HepG2 (cell line): Measurements from ENCODE around the gene ISG20. TPM values are rescaled to one million over a fixed set of nuclear protein-coding genes. Genes with fewer than 3 reads are reported as not detected.

Experiments
- ATAC-seq: fragments of 200-7000 bp; cut with Tn5 transposase; 3 replicates; pipeline ENCODE4 v1.9.1; 2020; ENCODE audit warnings: mild to moderate bottlenecking, moderate library complexity
- BruUV-seq: library from RNA; stranded (reverse); fragments of 400-500 nt; replicated peaks from 2 replicates; lab custom pipeline; 2021; lab: Mats Ljungman, UMichigan
- CTCF ChIA-PET: fragments of 300-600 bp; formaldehyde crosslinking; extraction: SDS; loops from one replicate; lab custom pipeline; 2021; ENCODE audit warnings: low total read pairs, inconsistent platforms, low intra/inter-chr PET ratio; lab: Yijun Ruan, JAX
- POLR2A ChIA-PET: fragments of 350-600 bp; sonication (Branson Sonifier 250); formaldehyde crosslinking; loops from one replicate; lab custom pipeline; 2020; ENCODE audit warnings: antibody characterized with exemption, inconsistent platforms; lab: Yijun Ruan, JAX
- DNase-seq: peaks from one replicate; pipeline ENCODE4 v3.0.0-alpha.2; 2015; ENCODE audit warnings: low spot score
- FAIRE-seq: peaks from 3 replicates; lab custom pipeline; 2011; peaks lifted over from hg19 to GRCh38; lab: Jason Lieb, UNC
- H2AFZ ChIP-seq: one replicate; pipeline ENCODE4 v1.6.1; 2011; ENCODE audit warnings: low read length, inconsistent platforms
- H3K27ac ChIP-seq: fragments of 300-600 bp; 3 replicates; pipeline ENCODE4 v1.8.0; 2011; ENCODE audit warnings: mixed run types, mild to moderate bottlenecking, mixed read lengths, low read length, inconsistent platforms; ENCODE audit not compliant: insufficient read depth; ENCODE audit errors: extremely low read length
- H3K27me3 ChIP-seq, 2 experiments: fragments of 200-600 bp in 1 of 2; 2 replicates in 1 of 2; 3 replicates in 1 of 2; pipeline versions ENCODE4 v1.6.0 to v1.8.0; 2011; ENCODE audit warnings: low read length in 2 of 2, mild to moderate bottlenecking in 2 of 2, moderate library complexity in 2 of 2, inconsistent platforms in 1 of 2; ENCODE audit not compliant: insufficient read depth in 2 of 2, control insufficient read depth in 1 of 2
- H3K36me3 ChIP-seq, 2 experiments: fragments of 200-600 bp in 1 of 2; replicated peaks in 1 of 2; 2 replicates in 1 of 2; 3 replicates in 1 of 2; pipeline versions ENCODE4 v1.5.1 to v1.8.0; 2011; ENCODE audit warnings: low read length in 2 of 2, inconsistent platforms in 1 of 2; ENCODE audit not compliant: insufficient read depth in 2 of 2, control insufficient read depth in 1 of 2
- H3K4me1 ChIP-seq: 2 replicates; pipeline ENCODE4 v1.5.1; 2012; ENCODE audit warnings: low read length, inconsistent platforms; ENCODE audit not compliant: insufficient read depth
- H3K4me2 ChIP-seq: 2 replicates; pipeline ENCODE4 v1.6.0; 2011; ENCODE audit warnings: low read depth, low read length, inconsistent platforms
- H3K4me3 ChIP-seq, 3 experiments: fragments of 200-600 bp in 1 of 3; sonication (generic), shearing (Covaris generic) in 1 of 3; replicated peaks in 1 of 3; 2 replicates each; pipeline ENCODE4 v1.5.1; 2011 to 2016; ENCODE audit warnings: low read length in 3 of 3, inconsistent platforms in 2 of 3, low read depth in 2 of 3, mild to moderate bottlenecking in 2 of 3, control low read depth in 1 of 3, mixed read lengths in 1 of 3; ENCODE audit not compliant: insufficient read depth in 1 of 3
- H3K79me2 ChIP-seq: one replicate; pipeline ENCODE4 v1.6.1; 2011; ENCODE audit warnings: low read length, inconsistent platforms; ENCODE audit not compliant: insufficient read depth
- H3K9ac ChIP-seq: 2 replicates; pipeline ENCODE4 v1.6.0; 2011; ENCODE audit warnings: mild to moderate bottlenecking, low read depth, low read length, inconsistent platforms; ENCODE audit not compliant: insufficient read depth
- H3K9me3 ChIP-seq: 2 replicates; pipeline ENCODE4 v1.5.1; 2012; ENCODE audit warnings: mild to moderate bottlenecking, low read length
- H4K20me1 ChIP-seq: 2 replicates; pipeline ENCODE4 v1.6.0; 2011; ENCODE audit warnings: inconsistent platforms, mild to moderate bottlenecking, low read length, moderate library complexity; ENCODE audit not compliant: insufficient read depth
- MEIS2 ChIP-seq: sonication (generic); formaldehyde crosslinking; IDR thresholded peaks from 2 replicates; pipeline ENCODE4 v1.9.0; 2021; ENCODE audit warnings: mild to moderate bottlenecking, missing genetic modification reagents
- NFE2L2 ChIP-seq: fragments of 150-350 bp; IDR thresholded peaks from 2 replicates; pipeline ENCODE4 v1.6.1; 2014; ENCODE audit warnings: low read length
- NRL ChIP-seq: sonication (generic); formaldehyde crosslinking; IDR thresholded peaks from 2 replicates; pipeline ENCODE4 v1.5.0; 2020; ENCODE audit warnings: missing genetic modification reagents, mild to moderate bottlenecking, moderate library complexity, borderline replicate concordance
- PTBP1 ChIP-seq: fragments of 200-400 bp; formaldehyde crosslinking; IDR thresholded peaks from 2 replicates; pipeline ENCODE4 v1.6.1; 2018; ENCODE audit warnings: low read length, low read depth; ENCODE audit not compliant: poor library complexity, severe bottlenecking
- SKI ChIP-seq: fragments of 450-650 bp; IDR thresholded peaks from one replicate; pipeline ENCODE4 v1.6.1; 2018; ENCODE audit warnings: mild to moderate bottlenecking; ENCODE audit not compliant: partially characterized antibody
- SNRNP70 ChIP-seq: fragments of 200-400 bp; formaldehyde crosslinking; IDR thresholded peaks from 2 replicates; pipeline ENCODE4 v1.6.1; 2017; ENCODE audit warnings: mild to moderate bottlenecking, low read depth, low read length, moderate library complexity
- TRIM24 ChIP-seq: sonication (generic); formaldehyde crosslinking; IDR thresholded peaks from 2 replicates; pipeline ENCODE4 v1.8.0; 2022; ENCODE audit warnings: mild to moderate bottlenecking, missing genetic modification reagents
- U2AF1 ChIP-seq: fragments of 200-400 bp; formaldehyde crosslinking; optimal IDR thresholded peaks from 2 replicates; pipeline ENCODE3; 2017; ENCODE audit warnings: mild to moderate bottlenecking, low read depth, low read length
- ZNF841 ChIP-seq: sonication (generic); formaldehyde crosslinking; IDR thresholded peaks from 2 replicates; pipeline ENCODE4 v1.8.1; 2023; ENCODE audit warnings: missing genetic modification reagents, borderline replicate concordance
- in situ Hi-C: cut with HindIII; loops from 2 replicates; pipeline ENCODE4 v1.10.0; 2017; ENCODE audit warnings: low pct_unique_long_range_greater_than_20kb; ENCODE audit not compliant: extremely low pct_ligation_motif_present
- intact Hi-C: fragments of 100-400 bp; cut with micrococcal nuclease; formaldehyde crosslinking; loops from one replicate; pipeline ENCODE4 v1.10.0; 2022; ENCODE audit not compliant: unreplicated experiment
- polyA plus RNA-seq, 8 experiments: library from polyadenylated mRNA; depleted of rRNA in 3 of 8; stranded (reverse) in 7 of 8; unstranded in 1 of 8; fragments of >200 nt; fragmentation: Illumina TruSeq in 4 of 8; extraction: Trizol in 4 of 8; gene quantifications; 2 replicates each; pipeline versions ENCODE4 v1.2.1 to v1.2.3, GENCODE V29; 2011 to 2016; ENCODE audit warnings: low read depth in 4 of 8, missing spikeins in 1 of 8, mixed read lengths in 1 of 8; ENCODE audit not compliant: insufficient read depth in 1 of 8
- total RNA-seq, 5 experiments: library from RNA; depleted of rRNA; stranded (reverse); fragments of >200 nt; fragmentation: Illumina TruSeq; extraction: Trizol; gene quantifications; 2 replicates each; pipeline ENCODE4 v1.2.3, GENCODE V29; 2016; ENCODE audit warnings: low read depth in 1 of 5
- TF ChIP-seq, protein P1 (sequence below): sonication (generic); IDR thresholded peaks from 2 replicates; pipeline ENCODE4 v1.6.1; 2016; ENCODE audit warnings: low read depth, borderline replicate concordance
- TF ChIP-seq, protein P2 (sequence below): IDR thresholded peaks from 2 replicates; pipeline ENCODE4 v1.6.1; 2016; ENCODE audit warnings: low read depth
- TF ChIP-seq, protein P3 (sequence below): IDR thresholded peaks from 2 replicates; pipeline ENCODE4 v1.6.1; 2016
- TF ChIP-seq, protein P4 (sequence below): sonication (generic); formaldehyde crosslinking; IDR thresholded peaks from 2 replicates; pipeline ENCODE4 v1.4.0; 2020; ENCODE audit warnings: missing genetic modification reagents
- TF ChIP-seq, protein P5 (sequence below): sonication (generic); formaldehyde crosslinking; IDR thresholded peaks from 2 replicates; pipeline ENCODE4 v1.4.0; 2020; ENCODE audit warnings: missing genetic modification reagents

The ISG20 gene
- total and polyA plus RNA-seq, 2 of the 13 experiments (the other 11 are each of a cell fraction or from before 2014, with no cell fraction given) = 6.3 to 31.5 TPM

DNA sequence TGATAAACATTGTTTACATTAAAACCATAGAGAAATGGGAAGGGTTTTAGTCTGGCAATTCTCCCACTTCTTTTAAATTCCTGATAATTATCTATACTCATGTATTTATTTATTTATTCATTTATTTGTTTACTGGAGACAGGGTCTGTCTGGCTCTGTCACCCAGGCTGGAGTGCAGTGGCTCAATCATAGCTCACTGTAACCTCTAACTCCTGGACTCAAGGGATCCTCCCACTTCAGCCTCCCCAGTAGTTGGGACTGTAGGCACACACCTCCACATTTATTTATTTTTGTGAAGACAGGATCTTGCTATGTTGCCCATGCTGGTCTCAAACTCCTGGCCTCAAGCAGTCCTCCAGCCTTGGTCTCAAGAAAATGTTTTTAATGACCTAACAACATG, 20.1 kb upstream of the ISG20 start:
- Histone ChIP-seq H3K9ac (no peak overlapping the region), H3K4me3 (no peak overlapping the region), H3K4me2 (no peak overlapping the region), H4K20me1 (peaks cover 14% of the 10 kb centered on the region), H3K36me3 (peaks cover 0 to 4% of the 10 kb centered on the region in 2 experiments; a peak in 2 of 5 replicates), H3K27ac (no peak overlapping the region), H3K27me3 (no peaks in the 10 kb centered on the region), H3K79me2 (peaks cover 28% of the 10 kb centered on the region), H2AFZ (no peak overlapping the region), H3K9me3 (no peaks in the 10 kb centered on the region), H3K4me1 (peaks cover 44% of the 10 kb centered on the region)
- BruUV-seq = no TSS peak
- POLR2A ChIA-PET = no interaction called here
- CTCF ChIA-PET = no interaction called here
- no peak for FAIRE-seq
- DNase-seq = no peak
- in situ Hi-C loops = loop anchor here (5.0 kb wide), 1 partner anchor 151 kb away; the partner anchor contains the start of genes MRPL46 and MRPS11
- ATAC-seq = no peak
- intact Hi-C loops = no loop called here
- no peak for TF ChIP-seq NFE2L2
- TF ChIP-seq, protein P1, sequence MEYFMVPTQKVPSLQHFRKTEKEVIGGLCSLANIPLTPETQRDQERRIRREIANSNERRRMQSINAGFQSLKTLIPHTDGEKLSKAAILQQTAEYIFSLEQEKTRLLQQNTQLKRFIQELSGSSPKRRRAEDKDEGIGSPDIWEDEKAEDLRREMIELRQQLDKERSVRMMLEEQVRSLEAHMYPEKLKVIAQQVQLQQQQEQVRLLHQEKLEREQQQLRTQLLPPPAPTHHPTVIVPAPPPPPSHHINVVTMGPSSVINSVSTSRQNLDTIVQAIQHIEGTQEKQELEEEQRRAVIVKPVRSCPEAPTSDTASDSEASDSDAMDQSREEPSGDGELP = no peak
- TF ChIP-seq ZNF841 = no peak
- no peak for TF ChIP-seq PTBP1
- no peak for TF ChIP-seq SKI
- no peak for TF ChIP-seq SNRNP70
- no peak for TF ChIP-seq U2AF1
- TF ChIP-seq MEIS2 (CRISPR knock-in tag) = no peak
- TF ChIP-seq, protein P2, sequence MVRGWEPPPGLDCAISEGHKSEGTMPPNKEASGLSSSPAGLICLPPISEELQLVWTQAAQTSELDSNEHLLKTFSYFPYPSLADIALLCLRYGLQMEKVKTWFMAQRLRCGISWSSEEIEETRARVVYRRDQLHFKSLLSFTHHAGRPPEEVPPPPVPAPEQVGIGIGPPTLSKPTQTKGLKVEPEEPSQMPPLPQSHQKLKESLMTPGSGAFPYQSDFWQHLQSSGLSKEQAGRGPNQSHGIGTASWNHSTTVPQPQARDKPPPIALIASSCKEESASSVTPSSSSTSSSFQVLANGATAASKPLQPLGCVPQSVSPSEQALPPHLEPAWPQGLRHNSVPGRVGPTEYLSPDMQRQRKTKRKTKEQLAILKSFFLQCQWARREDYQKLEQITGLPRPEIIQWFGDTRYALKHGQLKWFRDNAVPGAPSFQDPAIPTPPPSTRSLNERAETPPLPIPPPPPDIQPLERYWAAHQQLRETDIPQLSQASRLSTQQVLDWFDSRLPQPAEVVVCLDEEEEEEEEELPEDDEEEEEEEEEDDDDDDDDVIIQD (CRISPR knock-in tag) = no peak
- TF ChIP-seq, protein P3, sequence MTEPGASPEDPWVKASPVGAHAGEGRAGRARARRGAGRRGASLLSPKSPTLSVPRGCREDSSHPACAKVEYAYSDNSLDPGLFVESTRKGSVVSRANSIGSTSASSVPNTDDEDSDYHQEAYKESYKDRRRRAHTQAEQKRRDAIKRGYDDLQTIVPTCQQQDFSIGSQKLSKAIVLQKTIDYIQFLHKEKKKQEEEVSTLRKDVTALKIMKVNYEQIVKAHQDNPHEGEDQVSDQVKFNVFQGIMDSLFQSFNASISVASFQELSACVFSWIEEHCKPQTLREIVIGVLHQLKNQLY (CRISPR knock-in tag) = no peak
- TF ChIP-seq, protein P4, sequence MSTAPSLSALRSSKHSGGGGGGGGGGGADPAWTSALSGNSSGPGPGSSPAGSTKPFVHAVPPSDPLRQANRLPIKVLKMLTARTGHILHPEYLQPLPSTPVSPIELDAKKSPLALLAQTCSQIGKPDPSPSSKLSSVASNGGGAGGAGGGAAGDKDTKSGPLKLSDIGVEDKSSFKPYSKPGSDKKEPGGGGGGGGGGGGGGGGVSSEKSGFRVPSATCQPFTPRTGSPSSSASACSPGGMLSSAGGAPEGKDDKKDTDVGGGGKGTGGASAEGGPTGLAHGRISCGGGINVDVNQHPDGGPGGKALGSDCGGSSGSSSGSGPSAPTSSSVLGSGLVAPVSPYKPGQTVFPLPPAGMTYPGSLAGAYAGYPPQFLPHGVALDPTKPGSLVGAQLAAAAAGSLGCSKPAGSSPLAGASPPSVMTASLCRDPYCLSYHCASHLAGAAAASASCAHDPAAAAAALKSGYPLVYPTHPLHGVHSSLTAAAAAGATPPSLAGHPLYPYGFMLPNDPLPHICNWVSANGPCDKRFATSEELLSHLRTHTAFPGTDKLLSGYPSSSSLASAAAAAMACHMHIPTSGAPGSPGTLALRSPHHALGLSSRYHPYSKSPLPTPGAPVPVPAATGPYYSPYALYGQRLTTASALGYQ (CRISPR knock-in tag) = no peak
- TF ChIP-seq TRIM24 (CRISPR knock-in tag) = no peak
- TF ChIP-seq, protein P5, sequence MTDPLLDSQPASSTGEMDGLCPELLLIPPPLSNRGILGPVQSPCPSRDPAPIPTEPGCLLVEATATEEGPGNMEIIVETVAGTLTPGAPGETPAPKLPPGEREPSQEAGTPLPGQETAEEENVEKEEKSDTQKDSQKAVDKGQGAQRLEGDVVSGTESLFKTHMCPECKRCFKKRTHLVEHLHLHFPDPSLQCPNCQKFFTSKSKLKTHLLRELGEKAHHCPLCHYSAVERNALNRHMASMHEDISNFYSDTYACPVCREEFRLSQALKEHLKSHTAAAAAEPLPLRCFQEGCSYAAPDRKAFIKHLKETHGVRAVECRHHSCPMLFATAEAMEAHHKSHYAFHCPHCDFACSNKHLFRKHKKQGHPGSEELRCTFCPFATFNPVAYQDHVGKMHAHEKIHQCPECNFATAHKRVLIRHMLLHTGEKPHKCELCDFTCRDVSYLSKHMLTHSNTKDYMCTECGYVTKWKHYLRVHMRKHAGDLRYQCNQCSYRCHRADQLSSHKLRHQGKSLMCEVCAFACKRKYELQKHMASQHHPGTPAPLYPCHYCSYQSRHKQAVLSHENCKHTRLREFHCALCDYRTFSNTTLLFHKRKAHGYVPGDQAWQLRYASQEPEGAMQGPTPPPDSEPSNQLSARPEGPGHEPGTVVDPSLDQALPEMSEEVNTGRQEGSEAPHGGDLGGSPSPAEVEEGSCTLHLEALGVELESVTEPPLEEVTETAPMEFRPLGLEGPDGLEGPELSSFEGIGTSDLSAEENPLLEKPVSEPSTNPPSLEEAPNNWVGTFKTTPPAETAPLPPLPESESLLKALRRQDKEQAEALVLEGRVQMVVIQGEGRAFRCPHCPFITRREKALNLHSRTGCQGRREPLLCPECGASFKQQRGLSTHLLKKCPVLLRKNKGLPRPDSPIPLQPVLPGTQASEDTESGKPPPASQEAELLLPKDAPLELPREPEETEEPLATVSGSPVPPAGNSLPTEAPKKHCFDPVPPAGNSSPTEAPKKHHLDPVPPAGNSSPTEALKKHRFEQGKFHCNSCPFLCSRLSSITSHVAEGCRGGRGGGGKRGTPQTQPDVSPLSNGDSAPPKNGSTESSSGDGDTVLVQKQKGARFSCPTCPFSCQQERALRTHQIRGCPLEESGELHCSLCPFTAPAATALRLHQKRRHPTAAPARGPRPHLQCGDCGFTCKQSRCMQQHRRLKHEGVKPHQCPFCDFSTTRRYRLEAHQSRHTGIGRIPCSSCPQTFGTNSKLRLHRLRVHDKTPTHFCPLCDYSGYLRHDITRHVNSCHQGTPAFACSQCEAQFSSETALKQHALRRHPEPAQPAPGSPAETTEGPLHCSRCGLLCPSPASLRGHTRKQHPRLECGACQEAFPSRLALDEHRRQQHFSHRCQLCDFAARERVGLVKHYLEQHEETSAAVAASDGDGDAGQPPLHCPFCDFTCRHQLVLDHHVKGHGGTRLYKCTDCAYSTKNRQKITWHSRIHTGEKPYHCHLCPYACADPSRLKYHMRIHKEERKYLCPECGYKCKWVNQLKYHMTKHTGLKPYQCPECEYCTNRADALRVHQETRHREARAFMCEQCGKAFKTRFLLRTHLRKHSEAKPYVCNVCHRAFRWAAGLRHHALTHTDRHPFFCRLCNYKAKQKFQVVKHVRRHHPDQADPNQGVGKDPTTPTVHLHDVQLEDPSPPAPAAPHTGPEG (CRISPR knock-in tag) = no peak
- no peak for TF ChIP-seq NRL (CRISPR knock-in tag)
